WTC11 (cell line): ENCODE measurements around the gene KNG1. TPM values are rescaled to one million over a fixed set of nuclear protein-coding genes. Genes with fewer than 3 reads are reported as not detected.
A peak's percentile ranks its signal among the peaks of the same experiment; 100 is the strongest.

ENCODE experiments used
- ATAC-seq: fragments of 200-7000 bp; cut with Tn5 transposase; 2 replicates; pipeline ENCODE4 v1.10.0; 2021; ENCODE audit warnings: mild to moderate bottlenecking, moderate library complexity
- CTCF ChIA-PET: fragments of 300-600 bp; sonication (Branson Sonifier 250); formaldehyde crosslinking; loops from one replicate; lab custom pipeline; 2021; ENCODE audit warnings: antibody characterized with exemption; lab: Charles Lee
- POLR2A ChIA-PET: fragments of 350-600 bp; sonication (Branson Sonifier 250); formaldehyde crosslinking; loops from one replicate; lab custom pipeline; 2021; ENCODE audit warnings: antibody characterized with exemption; lab: Charles Lee
- DNase-seq: peaks from one replicate; pipeline ENCODE4 v3.0.0; 2021; ENCODE audit warnings: low spot score
- H3K27ac Mint-ChIP-seq: 2 replicates; pipeline ENCODE4 v1.8.0; 2021; ENCODE audit warnings: mixed read lengths
- H3K27me3 Mint-ChIP-seq: 2 replicates; pipeline ENCODE4 v1.8.0; 2021; ENCODE audit warnings: low read depth, mild to moderate bottlenecking, moderate library complexity, mixed read lengths
- H3K36me3 Mint-ChIP-seq: 2 replicates; pipeline ENCODE4 v1.8.0; 2021; ENCODE audit warnings: mixed read lengths
- H3K4me1 Mint-ChIP-seq: 2 replicates; pipeline ENCODE4 v1.8.0; 2022; ENCODE audit warnings: mixed read lengths
- H3K4me3 Mint-ChIP-seq: 2 replicates; pipeline ENCODE4 v1.8.0; 2021; ENCODE audit warnings: mild to moderate bottlenecking, moderate library complexity, mixed read lengths
- H3K9me3 Mint-ChIP-seq: 2 replicates; pipeline ENCODE4 v1.8.0; 2021; ENCODE audit warnings: mixed read lengths
- CDX4 ChIP-seq: fragments of 250-450 bp; sonication (Bioruptor Pico); IDR thresholded peaks from 2 replicates; pipeline ENCODE4 v1.9.0; 2021; ENCODE audit warnings: moderate library complexity, mild to moderate bottlenecking, inconsistent platforms, borderline replicate concordance
- CTCF ChIP-seq: fragments of 200-600 bp; IDR thresholded peaks from 2 replicates; pipeline ENCODE4 v1.8.0; 2022; ENCODE audit warnings: antibody characterized with exemption
- ERG ChIP-seq: fragments of 250-450 bp; sonication (Bioruptor Pico); IDR thresholded peaks from 2 replicates; pipeline ENCODE4 v1.8.0; 2021; ENCODE audit warnings: mild to moderate bottlenecking
- GTF2I ChIP-seq: fragments of 250-450 bp; sonication (Bioruptor Pico); conservative IDR thresholded peaks from 2 replicates; pipeline ENCODE4 v1.4.0; 2021; ENCODE audit warnings: mild to moderate bottlenecking
- JAZF1 ChIP-seq: fragments of 250-450 bp; sonication (Bioruptor Pico); IDR thresholded peaks from 2 replicates; pipeline ENCODE4 v1.9.0; 2021; ENCODE audit warnings: moderate library complexity, mild to moderate bottlenecking, inconsistent platforms
- NFATC4 ChIP-seq: fragments of 250-450 bp; sonication (Bioruptor Pico); IDR thresholded peaks from 2 replicates; pipeline ENCODE4 v1.9.0; 2021; ENCODE audit warnings: mild to moderate bottlenecking
- PRRX2 ChIP-seq: fragments of 250-450 bp; sonication (Bioruptor Pico); IDR thresholded peaks from 2 replicates; pipeline ENCODE4 v1.8.0; 2021; ENCODE audit warnings: mild to moderate bottlenecking
- SMAD4 ChIP-seq: sonication (generic); formaldehyde crosslinking; IDR thresholded peaks from 2 replicates; pipeline ENCODE4 v1.8.0; 2022; ENCODE audit warnings: mild to moderate bottlenecking, missing genetic modification reagents
- ZMAT4 ChIP-seq: fragments of 250-450 bp; sonication (Bioruptor Pico); IDR thresholded peaks from 2 replicates; pipeline ENCODE4 v1.9.0; 2021; ENCODE audit warnings: mild to moderate bottlenecking
- ZNF121 ChIP-seq: sonication (generic); formaldehyde crosslinking; IDR thresholded peaks from 2 replicates; pipeline ENCODE4 v1.8.0; 2023; ENCODE audit warnings: missing genetic modification reagents
- ZNF138 ChIP-seq: sonication (generic); formaldehyde crosslinking; conservative IDR thresholded peaks from 2 replicates; pipeline ENCODE4 v1.8.1; 2022; ENCODE audit warnings: mild to moderate bottlenecking, moderate library complexity, missing genetic modification reagents
- ZNF425 ChIP-seq: fragments of 250-450 bp; sonication (Bioruptor Pico); conservative IDR thresholded peaks from 2 replicates; pipeline ENCODE4 v1.9.0; 2021; ENCODE audit warnings: mild to moderate bottlenecking
- ZNF671 ChIP-seq: fragments of 250-450 bp; sonication (Bioruptor Pico); IDR thresholded peaks from 2 replicates; pipeline ENCODE4 v1.8.0; 2021; ENCODE audit warnings: mild to moderate bottlenecking
- total RNA-seq: library from RNA; stranded (reverse); gene quantifications from 3 replicates; pipeline ENCODE4 v1.2.3, GENCODE V29; 2021

KNG1 gene
- total RNA-seq, 1 experiment from 2014 or later: 0.13 TPM

- no peak for TF ChIP-seq ZMAT4 (CRISPR knock-in tag)
- TF ChIP-seq GTF2I (CRISPR knock-in tag): no peak
- no peak for TF ChIP-seq CTCF
- no peak for TF ChIP-seq ZNF671 (CRISPR knock-in tag)
- TF ChIP-seq CDX4 (CRISPR knock-in tag): no peak
- no peak for TF ChIP-seq ZNF138 (CRISPR knock-in tag)
- no peak for TF ChIP-seq SMAD4 (CRISPR knock-in tag)
- TF ChIP-seq ERG (CRISPR knock-in tag): peak; percentile 81; the same call in 1 of the 2 replicates
These were observed 69.8 kb downstream of the KNG1 start (continued) for GRCh38 chr3:186786922-186787321.

GRCh38 chr3:186787642-186788481, 70.7 kb downstream of the KNG1 start:
- DNase-seq (no peak), ATAC-seq (no peak)
- peaks cover 31% of the 10 kb centered on the region for H3K4me1 Mint-ChIP-seq
- no peak for TF ChIP-seq ZNF121 (CRISPR knock-in tag)
- TF ChIP-seq NFATC4 (CRISPR knock-in tag): peak; percentile 79; the same call in 1 of the 2 replicates
- peak; percentile 68 for TF ChIP-seq PRRX2 (CRISPR knock-in tag)
- no peak for TF ChIP-seq JAZF1 (CRISPR knock-in tag)
- peak; percentile 66; the same call in 1 of the 2 replicates for TF ChIP-seq ERG (CRISPR knock-in tag)
- peak; percentile 59; the same call in 1 of the 2 replicates for TF ChIP-seq ZNF671 (CRISPR knock-in tag)
- TF ChIP-seq ZNF425 (CRISPR knock-in tag): peak; percentile 12; the same call in 1 of the 2 replicates
- H3K36me3 Mint-ChIP-seq: peaks cover 83% of the 10 kb centered on the region
- ChIA-PET POLR2A (interaction anchor here (0.6 to 1.9 kb wide), 3 partner anchors 10 to 248 kb away, joined by 3 to 5 read pairs (median 4); partner anchors contain the start of gene DNAJB11), CTCF (interaction anchor here (1.8 kb wide), 1 partner anchor 171 kb away, joined by 4 read pairs; no protein-coding TSS in a partner anchor)
- H3K9me3 Mint-ChIP-seq: no peaks in the 10 kb centered on the region
- peak overlapping the region; percentile 48 for H3K27ac Mint-ChIP-seq
- peak overlapping the region; percentile 100 for H3K4me3 Mint-ChIP-seq
- no peaks in the 10 kb centered on the region for H3K27me3 Mint-ChIP-seq
